MCF 10A (cell line): ENCODE results near the gene MPEG1. TPM values are rescaled to one million over a fixed set of nuclear protein-coding genes. Genes with fewer than 3 reads are reported as not detected.

ENCODE experiments used
- BruUV-seq: library from RNA; stranded (reverse); fragments of 400-500 nt; replicated peaks from 2 replicates; lab custom pipeline; 2021; lab: Mats Ljungman, UMichigan
- CTCF ChIA-PET: fragments of 300-600 bp; sonication (Branson Sonifier 250); formaldehyde crosslinking; extraction: SDS; loops from one replicate; lab custom pipeline; 2021; ENCODE audit warnings: antibody characterized with exemption, inconsistent platforms; lab: Yijun Ruan, JAX
- POLR2A ChIA-PET: fragments of 300-600, 350-650 bp; sonication (Branson Sonifier 250); formaldehyde crosslinking; extraction: SDS; loops from one replicate; lab custom pipeline; 2020; ENCODE audit warnings: antibody characterized with exemption, inconsistent platforms; lab: Yijun Ruan, JAX
- DNase-seq: peaks from one replicate; pipeline ENCODE4 v3.0.0-alpha.2; 2018; ENCODE audit not compliant: unreplicated experiment
- H3K27ac Mint-ChIP-seq: one replicate; pipeline ENCODE4 v1.8.0; 2022; ENCODE audit warnings: mild to moderate bottlenecking, low read depth, mixed read lengths; ENCODE audit not compliant: unreplicated experiment
- H3K27me3 Mint-ChIP-seq: one replicate; pipeline ENCODE4 v1.8.0; 2022; ENCODE audit warnings: mixed read lengths; ENCODE audit not compliant: insufficient read depth, unreplicated experiment
- H3K36me3 Mint-ChIP-seq: one replicate; pipeline ENCODE4 v1.8.0; 2022; ENCODE audit warnings: mild to moderate bottlenecking, moderate library complexity, mixed read lengths; ENCODE audit not compliant: insufficient read depth, unreplicated experiment
- H3K4me1 Mint-ChIP-seq: one replicate; pipeline ENCODE4 v1.8.0; 2022; ENCODE audit warnings: mixed read lengths; ENCODE audit not compliant: insufficient read depth, unreplicated experiment
- H3K4me3 Mint-ChIP-seq: one replicate; pipeline ENCODE4 v1.8.0; 2022; ENCODE audit warnings: mild to moderate bottlenecking, moderate library complexity, mixed read lengths; ENCODE audit not compliant: unreplicated experiment
- H3K9me3 Mint-ChIP-seq: one replicate; pipeline ENCODE4 v1.8.0; 2022; ENCODE audit warnings: mixed read lengths; ENCODE audit not compliant: unreplicated experiment
- intact Hi-C: fragments of 100-400 bp; cut with micrococcal nuclease; formaldehyde crosslinking; loops from 2 replicates; pipeline ENCODE4 v1.14.1; 2022
- total RNA-seq: library from RNA; stranded (reverse); gene quantifications from 2 replicates; pipeline ENCODE4 v1.2.3, GENCODE V29; 2022
- TF ChIP-seq, protein P1 (sequence below): fragments of 200-600 bp; IDR thresholded peaks from one replicate; pipeline ENCODE4 v1.8.0; 2022; ENCODE audit warnings: antibody characterized with exemption, mild to moderate bottlenecking; ENCODE audit not compliant: unreplicated experiment

The MPEG1 gene
- total RNA-seq, 1 experiment from 2014 or later, result not detected

DNA sequence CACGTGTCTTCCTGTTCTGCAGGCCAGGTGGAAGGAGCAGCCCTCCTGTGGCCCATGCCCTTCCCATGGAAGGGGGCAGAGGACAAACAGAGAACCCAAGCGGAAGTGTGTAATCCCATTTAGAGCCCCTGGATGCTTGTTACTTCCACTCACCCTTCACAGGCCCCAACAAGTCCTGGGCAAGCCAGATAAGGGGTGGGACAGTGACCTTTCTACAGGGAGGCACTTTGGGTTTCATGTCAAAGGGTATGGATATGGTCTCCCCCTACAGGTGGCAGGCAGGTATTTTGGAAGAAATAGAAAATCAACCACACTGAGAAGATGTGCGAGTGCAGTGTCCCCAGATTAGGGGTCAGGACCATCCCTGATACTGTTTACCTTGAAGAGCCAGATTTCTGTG lies 11.4 kb downstream of the MPEG1 start:
- no peak overlapping the region for H3K4me3 Mint-ChIP-seq

DNA sequence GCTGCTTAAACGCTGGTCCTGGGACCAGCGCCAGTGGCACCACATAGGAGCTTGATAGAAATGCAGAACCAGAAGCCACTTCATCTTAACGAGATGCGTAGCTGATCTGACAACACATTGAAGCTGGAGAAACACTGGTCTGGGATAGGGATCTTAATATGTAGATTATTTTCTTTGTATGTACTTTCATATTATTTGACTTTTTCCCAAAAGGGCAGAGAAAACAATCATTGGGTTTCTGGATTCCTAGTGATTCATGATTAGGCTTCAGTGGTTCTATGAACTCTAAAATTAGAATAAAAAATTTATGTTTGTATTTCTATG lies 12.3 kb downstream of the MPEG1 start:
- ChIA-PET CTCF (interaction anchor here (0.7 to 11.8 kb wide), 4 partner anchors 18 to 94 kb away, joined by 3 to 530 read pairs (median 4); partner anchors contain the start of gene DTX4), POLR2A (no interaction called here)
- BruUV-seq, result no TSS peak
- no peak overlapping the region for H3K27ac Mint-ChIP-seq
- TF ChIP-seq, protein P1, sequence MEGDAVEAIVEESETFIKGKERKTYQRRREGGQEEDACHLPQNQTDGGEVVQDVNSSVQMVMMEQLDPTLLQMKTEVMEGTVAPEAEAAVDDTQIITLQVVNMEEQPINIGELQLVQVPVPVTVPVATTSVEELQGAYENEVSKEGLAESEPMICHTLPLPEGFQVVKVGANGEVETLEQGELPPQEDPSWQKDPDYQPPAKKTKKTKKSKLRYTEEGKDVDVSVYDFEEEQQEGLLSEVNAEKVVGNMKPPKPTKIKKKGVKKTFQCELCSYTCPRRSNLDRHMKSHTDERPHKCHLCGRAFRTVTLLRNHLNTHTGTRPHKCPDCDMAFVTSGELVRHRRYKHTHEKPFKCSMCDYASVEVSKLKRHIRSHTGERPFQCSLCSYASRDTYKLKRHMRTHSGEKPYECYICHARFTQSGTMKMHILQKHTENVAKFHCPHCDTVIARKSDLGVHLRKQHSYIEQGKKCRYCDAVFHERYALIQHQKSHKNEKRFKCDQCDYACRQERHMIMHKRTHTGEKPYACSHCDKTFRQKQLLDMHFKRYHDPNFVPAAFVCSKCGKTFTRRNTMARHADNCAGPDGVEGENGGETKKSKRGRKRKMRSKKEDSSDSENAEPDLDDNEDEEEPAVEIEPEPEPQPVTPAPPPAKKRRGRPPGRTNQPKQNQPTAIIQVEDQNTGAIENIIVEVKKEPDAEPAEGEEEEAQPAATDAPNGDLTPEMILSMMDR, result no peak
- DNase-seq, result no peak
- intact Hi-C loops, result no loop called here
- H3K27me3 Mint-ChIP-seq, result no peaks in the 10 kb centered on the region
- peaks cover 30% of the 10 kb centered on the region for H3K36me3 Mint-ChIP-seq
- no peak overlapping the region for H3K4me3 Mint-ChIP-seq
- peaks cover 19% of the 10 kb centered on the region for H3K4me1 Mint-ChIP-seq
- H3K9me3 Mint-ChIP-seq, result no peaks in the 10 kb centered on the region

More for the DNA sequence above, 11.4 kb downstream of the MPEG1 start:
- peaks cover 34% of the 10 kb centered on the region for H3K36me3 Mint-ChIP-seq
- no peaks in the 10 kb centered on the region for H3K9me3 Mint-ChIP-seq
- H3K27me3 Mint-ChIP-seq, result no peaks in the 10 kb centered on the region
- CTCF ChIA-PET, result interaction anchor here (0.7 to 11.8 kb wide), 12 partner anchors 9 to 228 kb away, joined by 3 to 530 read pairs (median 5); partner anchors contain the start of genes DTX4 and MPEG1
- peak; percentile 41 for DNase-seq
- no TSS peak for BruUV-seq
- POLR2A ChIA-PET, result interaction anchor here (1.8 to 1.9 kb wide), 2 partner anchors 28 to 30 kb away, joined by 6 to 10 read pairs; partner anchors contain the start of gene DTX4
- intact Hi-C loops, result no loop called here
- H3K4me1 Mint-ChIP-seq, result peaks cover 19% of the 10 kb centered on the region
- peak overlapping the region; percentile 73 for H3K27ac Mint-ChIP-seq
- TF ChIP-seq, protein P1, result peak; percentile 14

DNA sequence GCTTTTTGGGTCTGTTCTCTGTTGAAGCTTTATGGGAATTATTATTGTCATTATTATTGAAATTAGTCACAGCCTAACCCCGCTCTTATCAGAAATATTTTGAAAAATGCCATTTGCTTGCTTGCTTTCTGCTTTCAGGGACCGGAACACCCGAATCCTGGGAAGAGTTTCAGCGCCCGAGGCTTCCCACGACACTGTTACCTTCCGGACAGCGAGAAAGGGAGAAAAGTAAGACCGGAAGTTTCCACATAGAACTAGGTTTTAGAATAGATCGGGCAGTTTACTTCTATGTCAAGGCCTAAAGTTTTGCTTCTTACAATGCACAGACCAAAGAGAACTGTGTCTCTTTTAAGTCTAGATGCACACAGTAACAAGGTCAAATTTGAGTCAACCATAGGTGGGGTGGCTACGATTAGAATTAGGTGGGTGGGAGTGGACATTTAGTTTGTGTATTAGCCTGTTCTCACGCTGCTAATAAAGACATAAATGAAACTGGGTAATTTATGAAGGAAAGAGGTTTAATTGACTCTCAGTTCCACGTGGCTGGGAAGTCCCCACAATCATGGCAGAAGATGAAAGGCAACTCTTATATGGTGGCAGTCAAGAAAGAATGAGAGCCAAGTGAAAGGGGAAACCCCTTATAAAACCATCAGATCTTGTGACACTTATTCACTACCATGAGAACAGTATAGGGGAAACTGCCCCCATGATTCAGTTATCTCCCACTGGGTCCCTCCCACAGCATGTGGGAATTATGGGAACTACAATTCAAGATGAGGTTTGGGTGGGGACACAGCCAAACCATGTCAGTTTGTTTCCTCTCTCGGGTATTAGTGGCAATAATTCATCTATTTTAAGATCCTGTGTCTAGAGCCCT lies 12.9 kb downstream of the MPEG1 start:
- no peaks in the 10 kb centered on the region for H3K27me3 Mint-ChIP-seq

More for the DNA sequence above, 12.9 kb downstream of the MPEG1 start:
- Mint-ChIP-seq H3K4me3 (no peak overlapping the region), H3K9me3 (no peaks in the 10 kb centered on the region), H3K36me3 (peaks cover 36% of the 10 kb centered on the region), H3K4me1 (peaks cover 17% of the 10 kb centered on the region), H3K27ac (no peak overlapping the region)
- TF ChIP-seq, protein P1, result no peak
- intact Hi-C loops, result no loop called here
- no peak for DNase-seq
- POLR2A ChIA-PET, result interaction anchor here (1.1 to 1.4 kb wide), 2 partner anchors 25 to 28 kb away, joined by 4 to 6 read pairs; no protein-coding TSS in a partner anchor
- CTCF ChIA-PET, result interaction anchor here (0.7 to 11.8 kb wide), 6 partner anchors 13 to 95 kb away, joined by 3 to 530 read pairs (median 12); partner anchors contain the start of gene DTX4
- BruUV-seq, result no TSS peak
